GM21390 (cell line): ENCODE data around the gene HUNK.
"Not testable (repeated sequence)": the region's sequence is repeated elsewhere in the genome, so short reads cannot be mapped to it uniquely, and the experiment has no call there.

Experiments used
- ATAC-seq: cut with Tn5 transposase; IDR thresholded peaks from one replicate; pipeline ENCODE4 v1.9.1; 2021; ENCODE audit not compliant: unreplicated experiment

Gene HUNK

GRCh38 chr21:31870472-31871193 lies 2.2 kb upstream of the HUNK start:
- no peak for ATAC-seq

GRCh38 chr21:31871371-31871770 lies 1.4 kb upstream of the HUNK start:
- not testable (repeated sequence) for ATAC-seq

GRCh38 chr21:31872072-31872451 lies 758 bp upstream of the HUNK start:
- ATAC-seq: no peak

GRCh38 chr21:31873275-31873695 lies 465 bp downstream of the HUNK start:
- no peak for ATAC-seq

GRCh38 chr21:31873696-31874599 lies 1.1 kb downstream of the HUNK start:
- ATAC-seq: no peak

- ATAC-seq: no peak
These were observed 2.0 kb downstream of the HUNK start for GRCh38 chr21:31874812-31875212.

GRCh38 chr21:31875496-31876015 lies 2.7 kb downstream of the HUNK start:
- ATAC-seq: no peak

- no peak for ATAC-seq
These were observed 4.7 kb downstream of the HUNK start for GRCh38 chr21:31877463-31877957.

GRCh38 chr21:31878831-31879230 lies 6.0 kb downstream of the HUNK start:
- ATAC-seq: no peak

- ATAC-seq: no peak
These were observed 6.4 kb downstream of the HUNK start for GRCh38 chr21:31879241-31879650.

- ATAC-seq: no peak
These were observed 7.1 kb downstream of the HUNK start for GRCh38 chr21:31879911-31880310.

GRCh38 chr21:31880816-31881215 lies 8.0 kb downstream of the HUNK start:
- no peak for ATAC-seq

GRCh38 chr21:31882711-31883110 lies 9.9 kb downstream of the HUNK start:
- no peak for ATAC-seq

GRCh38 chr21:31885146-31885545 lies 12.3 kb downstream of the HUNK start:
- no peak for ATAC-seq

GRCh38 chr21:31886915-31887314 lies 14.1 kb downstream of the HUNK start:
- ATAC-seq: no peak

- no peak for ATAC-seq
These were observed 14.6 kb downstream of the HUNK start for GRCh38 chr21:31887391-31887841.

GRCh38 chr21:31888936-31889371 lies 16.1 kb downstream of the HUNK start:
- no peak for ATAC-seq

GRCh38 chr21:31889460-31889859 lies 16.6 kb downstream of the HUNK start:
- ATAC-seq: no peak

GRCh38 chr21:31892686-31893085 lies 19.9 kb downstream of the HUNK start:
- ATAC-seq: no peak

- no peak for ATAC-seq
These were observed 21.1 kb downstream of the HUNK start for GRCh38 chr21:31893851-31894415.

GRCh38 chr21:31894457-31894856 lies 21.6 kb downstream of the HUNK start:
- no peak for ATAC-seq
